Esophagus squamous epithelium (tissue), 4 donors: ENCODE measurements around the gene RCSD1.

Experiments used
- POLR2A ChIP-seq, 4 donors: fragments of 450-650 bp; IDR thresholded peaks; one replicate each; pipeline ENCODE4 v1.6.1; 2017; ENCODE audit warnings: antibody characterized with exemption in 4 of 4, mild to moderate bottlenecking in 4 of 4, moderate library complexity in 3 of 4
- TF ChIP-seq, protein P1 (sequence below), 6 experiments: fragments of 450-650 bp in 4 of 6; fragments of 200-600 bp in 2 of 6; sonication (generic) in 2 of 6; IDR thresholded peaks; one replicate each; pipeline ENCODE4 v1.5.1; 2016 to 2019; ENCODE audit warnings: antibody characterized with exemption in 6 of 6, mild to moderate bottlenecking in 4 of 6, moderate library complexity in 4 of 6

- TF ChIP-seq, protein P1, sequence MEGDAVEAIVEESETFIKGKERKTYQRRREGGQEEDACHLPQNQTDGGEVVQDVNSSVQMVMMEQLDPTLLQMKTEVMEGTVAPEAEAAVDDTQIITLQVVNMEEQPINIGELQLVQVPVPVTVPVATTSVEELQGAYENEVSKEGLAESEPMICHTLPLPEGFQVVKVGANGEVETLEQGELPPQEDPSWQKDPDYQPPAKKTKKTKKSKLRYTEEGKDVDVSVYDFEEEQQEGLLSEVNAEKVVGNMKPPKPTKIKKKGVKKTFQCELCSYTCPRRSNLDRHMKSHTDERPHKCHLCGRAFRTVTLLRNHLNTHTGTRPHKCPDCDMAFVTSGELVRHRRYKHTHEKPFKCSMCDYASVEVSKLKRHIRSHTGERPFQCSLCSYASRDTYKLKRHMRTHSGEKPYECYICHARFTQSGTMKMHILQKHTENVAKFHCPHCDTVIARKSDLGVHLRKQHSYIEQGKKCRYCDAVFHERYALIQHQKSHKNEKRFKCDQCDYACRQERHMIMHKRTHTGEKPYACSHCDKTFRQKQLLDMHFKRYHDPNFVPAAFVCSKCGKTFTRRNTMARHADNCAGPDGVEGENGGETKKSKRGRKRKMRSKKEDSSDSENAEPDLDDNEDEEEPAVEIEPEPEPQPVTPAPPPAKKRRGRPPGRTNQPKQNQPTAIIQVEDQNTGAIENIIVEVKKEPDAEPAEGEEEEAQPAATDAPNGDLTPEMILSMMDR (IDR thresholded peaks at IDR 0.05): no peak
- TF ChIP-seq POLR2A (IDR thresholded peaks at IDR 0.05): no peak
Measured at GRCh38 chr1:167707942-167708341, 77.9 kb downstream of the RCSD1 start.
